GM21576 (cell line): ENCODE measurements around the gene SMCP.

ENCODE experiments used
- ATAC-seq: cut with Tn5 transposase; IDR thresholded peaks from one replicate; pipeline ENCODE4 v1.9.1; 2021; ENCODE audit warnings: mild to moderate bottlenecking, moderate library complexity; ENCODE audit not compliant: unreplicated experiment

SMCP gene

GRCh38 chr1:152886085-152886484, 8.0 kb downstream of the SMCP start:
- no peak for ATAC-seq

DNA sequence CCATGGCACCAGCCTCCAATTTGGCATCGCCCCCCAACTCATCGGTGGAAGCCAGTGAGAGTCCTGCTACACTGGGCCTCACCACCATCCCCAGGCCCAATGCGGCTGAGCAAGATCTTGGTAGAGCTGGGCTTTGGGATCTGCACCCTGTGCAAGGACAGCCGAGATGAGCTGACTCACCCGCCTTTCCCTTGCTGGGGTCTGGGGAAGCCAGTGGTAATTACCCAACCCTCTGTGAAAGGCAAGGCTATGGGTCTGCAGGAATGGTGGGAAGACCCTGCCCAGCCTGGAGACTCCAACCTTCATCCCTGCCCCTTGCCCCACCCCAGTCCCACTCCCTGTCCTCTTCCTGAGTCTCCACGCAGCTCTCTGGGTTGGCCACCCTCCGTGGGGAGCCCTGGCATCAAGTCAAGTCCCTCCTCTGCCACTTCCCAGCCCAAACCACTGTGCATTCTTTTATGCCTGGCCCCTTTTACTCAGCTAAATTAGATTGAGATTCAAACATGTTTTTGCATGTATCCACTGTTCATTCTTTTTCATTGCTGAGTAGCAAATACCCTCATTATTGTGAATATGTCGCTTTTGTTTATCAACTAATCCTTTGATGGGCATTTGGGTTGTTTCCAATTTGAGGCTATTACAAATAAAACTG, 8.8 kb downstream of the SMCP start:
- ATAC-seq = no peak

DNA sequence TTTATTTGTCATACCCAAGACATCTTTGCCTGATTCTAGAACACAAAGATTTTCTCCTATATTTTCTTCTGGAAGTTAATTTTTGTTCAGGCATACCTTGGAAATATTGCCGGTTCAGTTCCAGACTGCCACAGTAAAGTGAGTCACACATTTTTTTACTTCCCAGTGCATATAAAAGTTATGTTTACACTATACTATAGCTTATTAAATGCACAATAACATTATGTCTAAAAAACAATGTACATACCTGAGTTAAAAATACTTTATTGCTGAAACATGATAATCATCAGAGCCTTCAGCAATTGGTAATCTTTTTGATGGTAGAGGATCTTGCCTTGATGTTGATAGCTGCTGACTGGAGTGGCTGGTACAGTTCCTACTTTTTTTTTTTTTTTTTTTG, 10.0 kb downstream of the SMCP start:
- no peak for ATAC-seq

GRCh38 chr1:152899027-152899426, 20.9 kb downstream of the SMCP start:
- ATAC-seq = no peak

GRCh38 chr1:152899883-152900282, 21.8 kb downstream of the SMCP start:
- ATAC-seq = no peak

- ATAC-seq = no peak
These were observed 23.5 kb downstream of the SMCP start for GRCh38 chr1:152901631-152902030.

DNA sequence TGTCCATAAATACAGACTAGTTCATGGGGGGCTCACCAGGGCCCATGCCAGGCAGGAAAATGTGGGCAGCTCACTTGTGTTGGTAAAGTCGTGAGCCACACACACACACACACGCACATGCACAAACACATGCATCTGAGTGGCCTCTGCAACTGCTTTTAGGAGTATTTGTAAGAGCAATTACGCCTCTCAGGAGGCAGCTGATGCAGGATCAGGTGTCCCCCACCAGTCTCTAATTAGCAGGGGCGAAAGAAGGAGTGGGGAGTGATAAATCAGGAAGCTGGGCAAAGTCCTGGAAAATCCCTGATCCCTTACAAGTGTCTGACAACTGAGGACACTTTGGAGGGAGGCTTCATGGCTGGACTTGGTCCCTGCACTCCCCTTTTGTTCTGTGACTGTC, 24.5 kb downstream of the SMCP start:
- ATAC-seq = no peak

DNA sequence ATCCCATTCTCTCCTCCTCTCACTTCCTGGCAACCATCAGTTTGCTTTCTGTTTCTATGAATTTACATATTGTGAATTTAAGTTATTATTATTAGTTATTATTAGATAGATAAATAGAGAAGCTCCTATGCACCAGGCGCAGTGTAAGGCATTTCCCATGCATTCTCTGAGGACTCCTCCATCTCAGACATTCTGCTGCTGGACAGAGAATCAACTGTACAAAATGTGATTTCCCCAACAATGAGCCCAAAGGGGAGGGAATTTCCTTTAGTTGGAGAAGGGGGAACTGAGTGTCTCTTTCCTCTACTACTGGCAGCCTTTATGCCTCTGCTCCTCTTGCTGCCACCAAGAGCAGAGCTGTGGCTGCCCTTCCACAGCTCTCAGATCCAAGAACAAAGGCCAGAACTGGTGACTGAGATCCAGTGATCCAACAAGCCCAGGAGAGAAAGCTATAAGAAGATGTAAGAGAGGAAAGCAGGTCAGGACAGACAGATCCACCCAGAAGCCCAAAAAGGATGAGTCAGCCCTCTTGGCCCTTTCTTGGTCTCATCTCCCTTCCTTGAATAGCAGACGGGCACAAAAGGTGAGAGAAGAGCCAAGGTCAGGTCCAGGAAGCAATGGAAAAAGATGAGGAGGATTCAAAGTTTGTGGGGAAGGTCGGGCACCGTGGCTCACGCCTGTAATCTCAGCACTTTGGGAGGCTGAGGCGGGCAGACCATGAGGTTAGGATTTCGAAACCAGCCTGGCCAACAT, 26.7 kb downstream of the SMCP start:
- ATAC-seq = no peak

GRCh38 chr1:152906023-152906565, 28.0 kb downstream of the SMCP start:
- no peak for ATAC-seq

GRCh38 chr1:152907686-152908601, 29.8 kb downstream of the SMCP start, which contains the start of gene IVL:
Gene IVL (plus strand): TSS chr1:152908546. CDS start chr1:152909798, 1,252 bp downstream.
- ATAC-seq = no peak

GRCh38 chr1:152909206-152909605, 31.1 kb downstream of the SMCP start:
- no peak for ATAC-seq

DNA sequence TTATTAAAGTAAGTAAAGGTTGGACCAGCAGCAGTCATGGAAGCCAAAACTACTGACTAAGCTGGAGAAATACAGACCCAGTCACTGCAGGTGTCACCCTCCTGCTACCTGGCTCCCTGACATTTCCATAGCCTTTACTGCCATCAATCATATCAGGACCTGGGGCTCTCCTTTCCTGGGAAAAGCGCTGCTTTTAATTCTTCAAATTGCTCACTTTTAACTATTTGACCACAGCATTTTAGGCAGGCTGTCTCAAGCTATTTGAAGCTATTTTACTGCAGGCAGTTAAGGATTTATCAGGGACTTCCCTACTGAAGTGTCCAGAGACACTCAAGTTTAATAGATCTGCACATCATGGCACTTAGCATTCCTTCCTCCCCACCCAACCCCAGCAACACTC, 34.3 kb downstream of the SMCP start:
- no peak for ATAC-seq

- no peak for ATAC-seq
These were observed 34.8 kb downstream of the SMCP start for GRCh38 chr1:152912900-152913299.

DNA sequence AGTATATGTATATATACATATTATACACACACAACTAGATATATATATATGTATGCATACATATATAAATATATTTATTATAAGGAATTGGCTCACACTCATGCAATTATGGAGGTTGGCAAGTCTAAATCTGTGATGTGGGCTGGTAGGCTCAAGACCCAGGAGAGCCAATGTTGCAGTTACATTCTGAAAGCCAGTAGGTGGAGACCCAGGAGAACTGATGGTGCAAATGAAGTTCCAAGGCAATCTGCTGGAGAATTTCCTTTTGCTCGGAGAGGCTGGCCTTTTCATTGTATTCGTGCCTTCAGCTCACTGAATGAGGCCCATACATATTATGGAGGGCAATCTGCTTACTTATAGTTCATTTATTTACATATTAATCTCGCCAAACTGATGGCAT, 39.7 kb downstream of the SMCP start:
- ATAC-seq = no peak

DNA sequence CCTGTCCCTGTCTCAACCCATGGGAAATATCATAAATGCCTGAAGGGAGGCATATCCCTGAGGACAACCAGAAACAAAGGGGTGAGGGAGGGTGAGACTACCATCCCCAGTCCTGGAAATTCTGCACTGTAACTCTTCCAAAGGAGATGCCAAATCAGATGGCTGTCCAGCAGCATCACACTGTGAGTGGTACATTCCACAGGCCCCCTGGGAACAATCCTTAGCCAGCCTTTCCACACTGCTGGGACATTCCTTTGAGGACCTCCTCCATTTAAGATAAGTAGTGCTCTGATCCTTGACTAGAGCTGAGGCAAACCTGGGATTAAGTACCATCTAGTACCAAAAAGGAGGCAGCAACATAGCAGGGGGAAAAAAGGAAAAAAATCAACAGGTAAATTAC, 40.9 kb downstream of the SMCP start:
- ATAC-seq = no peak

- no peak for ATAC-seq
These were observed 46.1 kb downstream of the SMCP start for GRCh38 chr1:152924191-152924590.

GRCh38 chr1:152926091-152926490, 48.0 kb downstream of the SMCP start:
- ATAC-seq = no peak

GRCh38 chr1:152928671-152929070, 50.5 kb downstream of the SMCP start:
- no peak for ATAC-seq

DNA sequence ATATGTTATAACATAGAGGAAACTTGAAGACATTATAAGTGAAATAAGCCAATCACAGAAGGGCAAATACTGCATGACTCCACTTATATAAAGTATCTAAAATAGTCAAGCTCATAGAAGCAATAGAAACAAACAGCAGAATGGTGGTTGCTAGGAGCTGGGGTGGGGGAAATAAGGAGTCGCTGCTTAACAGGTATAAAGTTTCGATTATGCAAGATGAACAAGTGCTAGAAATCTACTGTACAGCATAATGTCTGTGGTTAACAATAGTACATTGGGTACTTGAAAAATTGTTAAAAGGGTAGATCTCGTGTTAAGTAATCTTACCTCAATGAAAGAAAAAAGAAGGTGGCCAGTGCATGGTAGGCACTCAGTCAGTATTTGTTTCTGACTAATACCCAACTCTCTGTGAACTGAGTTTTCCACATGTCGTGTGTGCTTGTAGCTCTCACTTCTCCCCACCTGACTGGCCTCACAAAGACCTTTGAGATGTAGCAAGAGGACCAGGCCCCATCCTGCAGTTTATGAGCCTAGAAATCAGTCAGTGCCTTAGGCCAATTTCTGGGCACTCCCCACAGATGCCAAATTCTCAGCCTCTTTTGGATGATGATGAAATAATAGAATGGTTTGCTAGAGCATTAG, 54.2 kb downstream of the SMCP start:
- no peak for ATAC-seq

DNA sequence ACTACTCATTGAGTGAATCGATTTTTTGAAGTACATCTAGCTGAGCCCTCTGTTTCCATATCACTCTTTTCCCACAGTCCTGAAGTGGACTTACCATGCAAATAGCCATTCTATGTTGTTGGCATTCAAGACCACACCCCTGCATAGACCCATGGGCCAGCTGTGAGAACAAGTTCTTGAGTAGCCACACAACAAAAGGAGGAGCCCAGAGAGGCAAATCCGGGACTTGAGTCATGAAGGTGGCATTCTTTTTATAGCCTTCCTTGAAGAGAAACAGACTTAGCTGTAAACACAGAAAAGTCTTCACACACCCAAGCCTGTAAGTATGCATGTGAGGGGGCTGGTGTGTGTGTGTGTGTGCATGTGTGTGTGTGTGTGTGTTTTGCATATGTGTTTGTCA, 55.1 kb downstream of the SMCP start:
- no peak for ATAC-seq
